ENCODE data around the gene GFOD1.

GFOD1 gene

GRCh38 chr6:13479206-13479800, 8.1 kb downstream of the GFOD1 start:
- DNase-seq (ENCODE audit: low read depth): no peak
- TF ChIP-seq CTCF (conservative IDR thresholded peaks at IDR 0.05; ENCODE audit: low read depth, low read length): no peak
- H3K4me3 ChIP-seq (ENCODE audit: low read depth, low read length): no peak overlapping the region

DNA sequence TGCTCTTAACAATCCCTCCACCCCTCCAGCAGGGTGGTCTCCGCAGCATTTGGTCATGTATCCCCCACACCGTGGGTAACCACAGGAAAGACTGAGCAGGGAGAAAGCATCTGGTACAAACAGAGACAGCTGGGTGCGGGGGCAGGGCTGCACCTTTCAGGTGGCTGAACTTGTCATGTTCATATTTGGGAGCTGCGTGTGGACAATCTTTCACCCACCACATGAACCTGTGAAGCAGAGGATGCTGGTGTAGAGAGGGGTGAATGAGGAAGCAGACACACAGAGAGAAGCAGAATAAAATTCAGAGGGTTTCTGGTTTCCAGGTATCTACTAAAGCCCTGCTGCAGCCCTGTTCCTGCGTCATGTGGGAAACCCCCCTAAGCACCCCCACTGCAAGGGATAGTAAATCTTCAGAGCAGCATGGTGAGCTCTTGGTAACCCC, 8.9 kb downstream of the GFOD1 start:
- no peak for DNase-seq (ENCODE audit: low read depth)
- no peak overlapping the region for H3K4me3 ChIP-seq (ENCODE audit: low read depth, low read length)
- no peak for TF ChIP-seq CTCF (conservative IDR thresholded peaks at IDR 0.05; ENCODE audit: low read depth, low read length)

GRCh38 chr6:13474787-13475186, 12.6 kb downstream of the GFOD1 start:
- no peak overlapping the region for H3K4me3 ChIP-seq (ENCODE audit: low read depth, low read length)
- DNase-seq (ENCODE audit: low read depth): no peak
- no peak for TF ChIP-seq CTCF (conservative IDR thresholded peaks at IDR 0.05; ENCODE audit: low read depth, low read length)

- H3K4me3 ChIP-seq (ENCODE audit: low read depth, low read length): no peak overlapping the region
- TF ChIP-seq CTCF (conservative IDR thresholded peaks at IDR 0.05; ENCODE audit: low read depth, low read length): no peak
- no peak for DNase-seq (ENCODE audit: low read depth)
Observed at GRCh38 chr6:13474360-13474759, 13.0 kb downstream of the GFOD1 start.

DNA sequence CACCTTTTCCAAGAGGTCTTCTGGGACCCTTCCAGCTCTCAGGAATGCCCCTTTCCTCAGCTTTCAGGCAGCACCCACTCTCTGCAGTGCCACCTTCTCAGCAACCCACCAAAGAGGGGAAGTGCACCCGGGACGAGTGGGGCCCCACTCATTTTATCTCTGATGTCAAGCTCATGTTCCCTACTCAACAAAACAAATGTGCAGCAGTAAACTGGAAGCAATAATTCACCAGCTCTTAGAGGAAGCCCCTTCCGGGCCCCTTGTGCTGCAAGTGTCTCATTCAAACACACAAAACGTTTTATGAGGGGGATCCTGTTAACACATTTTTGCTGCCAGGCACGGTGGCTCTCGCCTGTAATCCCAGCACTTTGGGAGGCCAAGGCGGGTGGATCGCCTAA, 13.6 kb downstream of the GFOD1 start:
- H3K4me3 ChIP-seq (ENCODE audit: low read depth, low read length): no peak overlapping the region
- no peak for DNase-seq (ENCODE audit: low read depth)
- TF ChIP-seq CTCF (conservative IDR thresholded peaks at IDR 0.05; ENCODE audit: low read depth, low read length): no peak

GRCh38 chr6:13472976-13473767, 14.2 kb downstream of the GFOD1 start:
- DNase-seq (ENCODE audit: low read depth): no peak
- no peak for TF ChIP-seq CTCF (conservative IDR thresholded peaks at IDR 0.05; ENCODE audit: low read depth, low read length)
- no peak overlapping the region for H3K4me3 ChIP-seq (ENCODE audit: low read depth, low read length)

GRCh38 chr6:13472099-13472498, 15.3 kb downstream of the GFOD1 start:
- no peak for TF ChIP-seq CTCF (conservative IDR thresholded peaks at IDR 0.05; ENCODE audit: low read depth, low read length)
- DNase-seq (ENCODE audit: low read depth): no peak
- no peak overlapping the region for H3K4me3 ChIP-seq (ENCODE audit: low read depth, low read length)

Measured in choroid plexus epithelial cell (primary cell).